SU-DHL-6 (cell line): Measurements from ENCODE around the gene SLC29A2.

Source experiments
- EZH2phosphoT487 ChIP-seq: fragments of 200-600 bp; sonication (generic), shearing (Covaris generic); conservative IDR thresholded peaks from 2 replicates; pipeline ENCODE4 v1.6.1; 2018; ENCODE audit warnings: mild to moderate bottlenecking, antibody characterized with exemption, low read length, moderate library complexity, mixed read lengths
- TF ChIP-seq, protein P1 (sequence below): fragments of 200-600 bp; sonication (generic); IDR thresholded peaks from one replicate; pipeline ENCODE4 v1.5.1; 2017; ENCODE audit warnings: antibody characterized with exemption, mild to moderate bottlenecking, low read length, moderate library complexity; ENCODE audit not compliant: insufficient read depth, poor library complexity, severe bottlenecking

- TF ChIP-seq, protein P1, sequence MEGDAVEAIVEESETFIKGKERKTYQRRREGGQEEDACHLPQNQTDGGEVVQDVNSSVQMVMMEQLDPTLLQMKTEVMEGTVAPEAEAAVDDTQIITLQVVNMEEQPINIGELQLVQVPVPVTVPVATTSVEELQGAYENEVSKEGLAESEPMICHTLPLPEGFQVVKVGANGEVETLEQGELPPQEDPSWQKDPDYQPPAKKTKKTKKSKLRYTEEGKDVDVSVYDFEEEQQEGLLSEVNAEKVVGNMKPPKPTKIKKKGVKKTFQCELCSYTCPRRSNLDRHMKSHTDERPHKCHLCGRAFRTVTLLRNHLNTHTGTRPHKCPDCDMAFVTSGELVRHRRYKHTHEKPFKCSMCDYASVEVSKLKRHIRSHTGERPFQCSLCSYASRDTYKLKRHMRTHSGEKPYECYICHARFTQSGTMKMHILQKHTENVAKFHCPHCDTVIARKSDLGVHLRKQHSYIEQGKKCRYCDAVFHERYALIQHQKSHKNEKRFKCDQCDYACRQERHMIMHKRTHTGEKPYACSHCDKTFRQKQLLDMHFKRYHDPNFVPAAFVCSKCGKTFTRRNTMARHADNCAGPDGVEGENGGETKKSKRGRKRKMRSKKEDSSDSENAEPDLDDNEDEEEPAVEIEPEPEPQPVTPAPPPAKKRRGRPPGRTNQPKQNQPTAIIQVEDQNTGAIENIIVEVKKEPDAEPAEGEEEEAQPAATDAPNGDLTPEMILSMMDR, result no peak
- no peak for TF ChIP-seq EZH2phosphoT487
Observed at GRCh38 chr11:66336234-66337102, 35.1 kb downstream of the SLC29A2 start, which contains the start of gene RIN1.
